Measurements from ENCODE around the gene ZBTB20. TPM values are rescaled to one million over a fixed set of nuclear protein-coding genes. Genes with fewer than 3 reads are reported as not detected.

ZBTB20 gene
- total and polyA plus RNA-seq, 12 donors = 0.57 to 105 (median 86.8) TPM

GRCh38 chr3:114756506-114757279 is 390.4 kb downstream of the ZBTB20 start:
- intact Hi-C loops (cut with DNase I) = no loop called here
- H3K27me3 ChIP-seq = no peaks in the 10 kb centered on the region
- no peaks in the 10 kb centered on the region for H3K9me3 ChIP-seq
- DNase-seq (peak in 1 of 2 donors; percentile 23), ATAC-seq (peak in 7 of 8 donors; percentile 56 to 92 (median 74))
- H3K36me3 ChIP-seq = no peaks in the 10 kb centered on the region
- peak overlapping the region in 5 of 10 donors; percentile 14 to 44 (median 33) for H3K4me3 ChIP-seq
- peak overlapping the region in 5 of 10 donors; percentile 3 to 58 (median 42) for H3K27ac ChIP-seq
- WGBS, 2 donors = 81 to 85% methylated on average over 2 of the region's 2 CpGs
- H3K4me1 ChIP-seq = peaks cover 0 to 22% (median 6%) of the 10 kb centered on the region in 9 donors
- TF ChIP-seq CTCF (IDR thresholded peaks at IDR 0.05) = no peak

GRCh38 chr3:114746502-114746901 is 400.6 kb downstream of the ZBTB20 start:
- Histone ChIP-seq H3K36me3 (no peaks in the 10 kb centered on the region), H3K9me3 (no peaks in the 10 kb centered on the region), H3K4me3 (peak overlapping the region in 7 of 10 donors; percentile 6 to 36 (median 26)), H3K27me3 (no peaks in the 10 kb centered on the region), H3K27ac (peak overlapping the region; percentile 16 to 82 (median 62)), H3K4me1 (peaks cover 0 to 19% (median 5%) of the 10 kb centered on the region in 9 donors)
- ATAC-seq (peak in 4 of 8 donors; percentile 24 to 59 (median 43)), DNase-seq (no peak)
- WGBS, 2 donors = 50 to 69% methylated on average over 3 of the region's 3 CpGs
- no peak for TF ChIP-seq CTCF (IDR thresholded peaks at IDR 0.05)
- intact Hi-C loops (cut with DNase I) = no loop called here

GRCh38 chr3:114745322-114746240 is 401.5 kb downstream of the ZBTB20 start:
- ATAC-seq (peak in 7 of 8 donors; percentile 68 to 90 (median 75)), DNase-seq (no peak)
- H3K36me3 ChIP-seq = no peaks in the 10 kb centered on the region
- peak overlapping the region in 6 of 10 donors; percentile 6 to 36 (median 26) for H3K4me3 ChIP-seq
- no peaks in the 10 kb centered on the region for H3K9me3 ChIP-seq
- H3K4me1 ChIP-seq = peaks cover 0 to 19% (median 5%) of the 10 kb centered on the region in 9 donors
- no peaks in the 10 kb centered on the region for H3K27me3 ChIP-seq
- intact Hi-C loops (cut with DNase I) = no loop called here
- TF ChIP-seq CTCF (IDR thresholded peaks at IDR 0.05) = no peak
- H3K27ac ChIP-seq = peak overlapping the region in 9 of 10 donors; percentile 34 to 82 (median 64)
- 58 to 72% methylated on average over 5 of the region's 5 CpGs for WGBS, 2 donors

Measured in heart right ventricle (tissue), 16 donors.